ENCODE results near the gene RPL29. TPM values are rescaled to one million over a fixed set of nuclear protein-coding genes. Genes with fewer than 3 reads are reported as not detected.
"Not testable (repeated sequence)": the region's sequence is repeated elsewhere in the genome, so short reads cannot be mapped to it uniquely, and the experiment has no call there.

Gene RPL29
- 100 to 1,000 TPM; 657 to 687 TPM for total RNA-seq
- long read RNA-seq, donor 1, transcript RPL29-201 (4 exons, 723 nt) = major isoform, 32 of 45 reads
- long read RNA-seq, donor 1, partial matches to known transcripts = 13 of 45 reads
- long read RNA-seq, donor 1, other reads (novel, unspliced or antisense) = 0 of 45 reads
- long read RNA-seq, donor 2, transcript RPL29-201 (4 exons, 723 nt) = major isoform, 74 of 93 reads
- long read RNA-seq, donor 2, partial matches to known transcripts = 17 of 93 reads
- long read RNA-seq, donor 2, other reads (novel, unspliced or antisense) = 0 of 93 reads

DNA sequence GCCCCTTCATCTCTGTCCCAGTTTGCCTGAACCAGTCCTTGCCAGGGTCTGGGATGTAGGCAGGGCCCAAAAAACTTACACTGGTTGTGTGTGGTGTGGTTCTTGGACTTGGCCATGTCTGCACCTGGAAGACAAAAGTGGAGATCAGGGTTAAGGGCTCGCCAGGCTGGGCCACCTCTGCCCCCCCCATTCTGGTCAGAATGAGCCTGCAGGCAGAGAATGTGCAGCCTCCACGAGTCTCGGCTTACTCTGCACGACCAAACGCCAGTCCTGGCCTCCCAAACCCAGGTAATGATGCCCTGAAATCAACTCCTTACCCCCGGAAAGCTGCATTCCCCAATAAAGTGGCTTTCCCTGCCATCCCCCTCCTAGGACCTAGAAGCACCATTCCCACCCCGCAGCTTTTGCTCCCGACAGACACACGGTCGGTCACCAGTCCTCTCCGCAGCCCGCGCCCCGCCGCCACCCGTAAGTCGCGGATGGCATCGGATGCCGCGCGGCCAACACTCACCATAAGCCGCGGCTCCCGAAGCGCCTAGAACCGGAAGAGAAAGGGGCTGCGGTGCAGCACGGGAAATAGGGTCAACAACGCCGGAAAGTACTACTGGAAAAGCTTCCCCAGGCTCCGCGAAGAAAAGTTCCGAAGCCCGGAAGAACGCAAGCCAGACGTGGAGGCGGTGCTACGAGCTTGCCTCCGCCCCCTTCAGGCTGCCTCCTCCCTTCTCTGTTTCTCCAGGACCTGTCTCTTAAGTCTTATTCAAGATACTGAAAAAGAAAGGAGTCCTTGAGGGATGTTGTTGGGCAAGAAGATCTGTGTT lies at the start of gene RPL29:
Gene RPL29 (minus strand): TSS at position 550 of the 818 bp plus-strand sequence. CDS start 434 bp downstream, at position 116.
- DNase-seq (ENCODE audit: low spot score) = peak; percentile 96
- intact Hi-C loops (cut with DNase I) = no loop called here

DNA sequence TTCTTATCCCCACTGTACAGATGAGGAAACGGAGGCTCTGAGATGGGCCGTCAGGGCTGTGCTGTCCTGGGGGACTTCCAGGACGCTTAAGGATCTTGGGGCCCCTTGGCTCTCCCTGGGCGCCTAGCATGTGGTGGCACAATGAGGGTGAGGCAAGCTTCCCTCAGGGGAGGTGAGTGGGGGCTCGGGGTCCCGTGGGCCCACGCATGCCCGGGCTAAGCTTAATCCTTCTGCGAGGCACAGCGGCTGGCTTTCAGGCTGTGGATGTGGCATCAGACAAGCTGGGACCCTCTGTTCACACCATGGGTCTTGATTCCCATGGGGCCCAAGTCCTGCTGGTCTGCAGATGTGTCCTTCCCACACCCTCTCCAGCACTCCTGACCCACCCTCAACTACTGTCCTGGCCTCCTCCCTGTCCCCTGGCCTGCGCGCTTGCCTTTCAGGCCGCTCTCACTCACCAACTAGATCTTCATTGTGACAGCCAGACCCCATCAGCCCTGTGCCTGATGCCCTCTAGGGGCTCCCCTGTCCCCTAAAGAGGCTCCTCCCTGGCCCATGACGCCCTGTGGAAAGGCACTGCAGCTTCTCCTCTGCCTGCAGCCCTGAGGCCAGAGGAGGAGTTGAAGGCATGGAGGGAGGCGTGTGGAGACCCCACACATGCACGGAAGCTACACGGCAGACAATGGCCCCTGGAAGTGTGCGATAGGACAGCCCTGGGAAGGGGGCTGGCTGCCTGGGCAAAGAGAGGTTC lies 49.3 kb upstream of the RPL29 start:
- no peak for DNase-seq (ENCODE audit: low spot score)
- intact Hi-C loops (cut with DNase I) = no loop called here

DNA sequence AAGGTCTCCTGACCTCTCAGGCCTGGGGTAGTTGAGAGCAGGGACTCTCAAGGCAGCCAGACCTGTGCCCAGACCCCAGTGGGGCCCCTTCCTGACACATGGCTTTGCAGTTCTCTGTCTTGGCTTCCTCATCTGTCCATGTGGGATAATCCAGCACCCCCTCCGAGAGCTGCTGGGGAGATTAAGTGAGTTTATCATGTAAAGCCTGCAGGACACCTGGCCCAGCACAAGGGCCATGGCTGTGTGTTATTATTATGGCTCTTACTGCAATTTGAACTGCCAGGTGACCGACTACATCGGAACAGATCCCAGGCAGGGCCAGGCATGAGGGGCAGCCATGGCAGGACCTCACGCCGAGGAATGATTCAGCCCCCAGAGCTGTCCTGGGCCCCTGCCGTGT lies 48.1 kb upstream of the RPL29 start:
- DNase-seq (ENCODE audit: low spot score) = no peak
- intact Hi-C loops (cut with DNase I) = no loop called here

DNA sequence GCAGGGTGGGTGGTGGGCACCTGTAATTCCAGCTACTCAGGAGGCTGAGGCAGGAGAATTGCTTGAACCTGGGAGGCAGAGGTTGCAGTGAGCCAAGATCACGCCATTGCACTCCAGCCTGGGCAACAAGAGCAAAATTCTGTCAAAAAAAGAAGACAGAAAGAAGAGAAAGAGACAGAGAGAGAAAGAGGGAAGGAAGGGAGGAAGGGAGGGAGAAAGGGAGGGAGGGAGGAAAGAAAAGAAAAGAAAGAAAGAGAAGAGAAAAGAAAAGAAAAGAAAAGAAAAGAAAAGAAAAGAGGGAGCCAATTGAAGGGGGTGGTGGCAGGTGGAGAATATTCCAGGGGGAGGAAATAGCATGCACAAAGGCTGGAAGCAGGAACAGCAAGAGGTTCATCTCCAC lies 47.3 kb upstream of the RPL29 start:
- DNase-seq (ENCODE audit: low spot score) = not testable (repeated sequence)

GRCh38 chr3:52041118-52041731 lies 45.5 kb upstream of the RPL29 start:
- intact Hi-C loops (cut with DNase I) = no loop called here
- DNase-seq (ENCODE audit: low spot score) = no peak

More for the DNA sequence above, 47.3 kb upstream of the RPL29 start:
- intact Hi-C loops (cut with DNase I) = not testable (repeated sequence)

DNA sequence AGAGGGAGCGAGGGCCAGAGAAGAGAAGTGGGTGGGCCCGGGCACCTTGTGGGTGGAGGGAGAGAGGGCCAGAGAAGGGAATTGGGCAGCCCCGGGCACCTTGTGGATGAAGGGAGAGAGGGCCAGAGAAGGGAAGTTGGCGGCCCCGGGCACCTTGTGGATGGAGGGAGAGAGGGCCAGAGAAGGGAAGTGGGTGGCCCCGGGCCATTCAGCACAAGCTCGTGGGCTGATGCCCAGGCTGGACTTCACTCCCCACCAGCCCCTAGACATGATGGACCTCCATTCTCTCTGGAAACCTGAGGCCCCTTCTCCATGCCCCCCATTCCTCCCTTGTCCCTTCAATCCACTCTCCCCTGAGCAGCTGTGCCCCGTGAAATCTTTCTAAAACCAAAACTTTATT lies 44.9 kb upstream of the RPL29 start:
- intact Hi-C loops (cut with DNase I) = no loop called here
- no peak for DNase-seq (ENCODE audit: low spot score)

DNA sequence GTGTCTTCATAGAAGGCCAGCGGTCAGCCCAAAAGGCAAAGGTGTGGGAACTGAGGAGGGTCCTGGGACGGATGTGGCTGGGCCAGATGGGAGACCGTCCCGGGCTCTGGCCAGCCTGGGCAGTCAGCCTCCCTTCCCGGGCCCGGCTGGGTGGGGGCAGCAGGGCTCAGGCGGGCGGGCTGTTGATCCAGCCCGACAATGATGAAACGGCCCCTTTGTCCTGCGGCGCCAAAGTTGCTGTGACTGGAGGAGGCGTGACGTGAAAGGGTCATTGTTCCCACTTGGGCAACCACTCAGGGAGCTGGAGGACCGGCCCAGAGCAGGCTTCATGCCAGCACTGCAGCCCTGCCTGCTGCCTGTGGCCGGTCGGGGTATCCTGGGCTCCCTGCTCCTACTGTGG lies 44.2 kb upstream of the RPL29 start:
- peak; percentile 91 for DNase-seq (ENCODE audit: low spot score)
- intact Hi-C loops (cut with DNase I) = no loop called here

- intact Hi-C loops (cut with DNase I) = no loop called here
- DNase-seq (ENCODE audit: low spot score) = no peak
Observed at GRCh38 chr3:52039426-52039825, 43.7 kb upstream of the RPL29 start.

DNA sequence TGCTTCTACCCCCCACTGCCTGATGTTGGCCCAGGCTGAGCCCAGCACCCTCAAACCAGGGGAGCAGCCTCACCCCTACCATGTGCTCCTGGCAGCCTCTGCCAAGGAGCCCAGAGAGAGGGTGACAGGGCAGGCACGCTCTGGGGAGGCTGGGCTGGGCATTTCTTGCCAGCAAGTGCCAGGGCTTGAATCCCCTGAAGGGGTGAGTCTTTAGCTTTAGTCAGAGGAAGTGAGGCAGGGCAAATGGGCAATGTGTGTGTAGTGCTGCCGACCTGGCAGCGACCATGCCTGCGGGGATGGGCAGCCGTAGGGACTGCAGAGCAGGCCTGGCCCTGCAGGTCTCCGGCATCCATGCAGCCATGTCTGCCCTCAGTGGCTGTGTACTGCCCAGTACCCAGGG lies 42.5 kb upstream of the RPL29 start:
- intact Hi-C loops (cut with DNase I) = no loop called here
- DNase-seq (ENCODE audit: low spot score) = no peak

- intact Hi-C loops (cut with DNase I) = no loop called here
Observed at GRCh38 chr3:52037291-52037690, 41.6 kb upstream of the RPL29 start.

GRCh38 chr3:52036829-52037228 lies 41.1 kb upstream of the RPL29 start:
- intact Hi-C loops (cut with DNase I) = no loop called here
- DNase-seq (ENCODE audit: low spot score) = no peak

More at GRCh38 chr3:52037291-52037690, 41.6 kb upstream of the RPL29 start:
- no peak for DNase-seq (ENCODE audit: low spot score)

- intact Hi-C loops (cut with DNase I) = no loop called here
- no peak for DNase-seq (ENCODE audit: low spot score)
Observed at GRCh38 chr3:52036222-52036694, 40.6 kb upstream of the RPL29 start.

DNA sequence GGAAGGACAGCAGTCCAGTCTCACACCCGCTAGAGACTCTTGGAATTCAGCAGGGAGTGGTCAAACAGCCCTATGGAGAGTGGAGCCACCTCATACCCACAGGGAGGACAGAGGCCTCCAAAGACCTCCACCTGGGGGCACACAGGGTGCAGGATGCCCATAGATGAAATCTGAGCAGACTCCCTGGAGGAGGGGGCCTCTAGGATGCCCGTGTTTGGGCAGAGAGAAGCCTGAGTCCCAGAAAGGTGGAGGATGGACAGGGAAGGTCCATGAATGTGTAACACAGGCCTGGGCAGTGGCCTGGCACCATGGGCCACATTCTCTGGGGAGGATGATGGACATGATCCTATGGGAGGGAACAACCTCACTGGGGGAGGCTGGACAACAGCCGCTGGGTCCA lies 39.0 kb upstream of the RPL29 start:
- intact Hi-C loops (cut with DNase I) = no loop called here
- no peak for DNase-seq (ENCODE audit: low spot score)

GRCh38 chr3:52034212-52034611 lies 38.5 kb upstream of the RPL29 start:
- no peak for DNase-seq (ENCODE audit: low spot score)
- intact Hi-C loops (cut with DNase I) = no loop called here

- intact Hi-C loops (cut with DNase I); DNase-seq (ENCODE audit: low spot score): not testable (repeated sequence)
Observed at GRCh38 chr3:52033748-52034147, 38.1 kb upstream of the RPL29 start.

DNA sequence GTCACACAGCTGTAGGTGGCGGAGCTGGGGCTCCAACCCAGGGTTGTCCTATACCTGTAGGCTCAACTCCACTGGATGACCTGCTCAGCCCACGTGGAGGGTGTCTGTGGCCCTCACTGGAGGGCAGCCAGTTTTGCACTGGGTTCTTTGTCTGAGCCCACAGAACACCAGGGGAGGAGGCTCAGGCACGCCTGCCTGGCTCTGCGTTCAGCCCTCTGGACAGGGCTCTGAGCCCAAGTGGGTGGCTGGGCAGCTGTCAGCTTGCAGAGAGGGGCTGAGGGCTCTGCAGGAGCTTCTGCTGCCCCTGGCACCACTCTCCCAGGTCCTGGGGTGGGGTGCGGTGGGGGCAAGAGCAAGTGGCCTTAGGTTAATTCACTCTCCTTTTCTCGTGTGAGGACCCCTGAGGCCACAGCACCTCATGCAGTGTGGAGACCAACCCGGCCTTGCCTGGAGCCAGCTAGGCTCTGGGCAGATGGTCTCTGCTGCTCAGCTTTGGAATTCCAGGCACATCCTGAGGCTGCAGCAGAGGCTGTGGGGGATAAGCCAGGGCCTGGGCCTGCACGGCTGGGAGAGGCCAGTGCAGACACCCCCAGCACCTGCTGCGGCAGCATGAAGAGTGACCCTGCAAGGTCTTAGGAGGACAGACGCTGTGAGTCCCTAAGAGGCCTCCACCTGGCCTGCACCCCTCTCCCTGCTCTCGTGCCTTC lies 37.2 kb upstream of the RPL29 start:
- intact Hi-C loops (cut with DNase I) = no loop called here

DNA sequence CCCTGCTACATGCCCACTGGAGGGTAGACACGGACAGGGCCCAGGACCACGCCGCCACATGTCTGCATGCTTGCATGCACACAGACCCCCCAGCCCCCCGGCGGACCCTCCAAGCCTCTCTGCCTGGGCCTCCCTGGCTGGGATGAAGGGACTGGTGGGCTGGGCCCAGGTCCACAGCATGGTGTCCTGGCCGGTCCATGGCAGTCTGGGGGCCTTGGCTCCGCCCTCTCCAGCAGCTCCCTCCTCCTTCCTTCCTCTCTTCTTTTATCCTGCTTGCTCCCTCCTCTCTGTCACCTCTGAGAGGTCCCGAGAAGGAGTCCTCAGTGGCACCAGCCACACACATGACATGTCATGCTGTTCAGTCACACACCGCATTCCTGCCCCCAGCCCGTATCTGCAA lies 36.2 kb upstream of the RPL29 start:
- no peak for DNase-seq (ENCODE audit: low spot score)
- intact Hi-C loops (cut with DNase I) = no loop called here

More for the DNA sequence above, 37.2 kb upstream of the RPL29 start:
- no peak for DNase-seq (ENCODE audit: low spot score)

- DNase-seq (ENCODE audit: low spot score) = no peak
Observed at GRCh38 chr3:52030714-52031310, 35.1 kb upstream of the RPL29 start.

More at GRCh38 chr3:52030714-52031310, 35.1 kb upstream of the RPL29 start:
- intact Hi-C loops (cut with DNase I) = no loop called here

Data from posterior vena cava (tissue), 2 donors.